GM19193 (cell line): ENCODE data around the gene MPHOSPH10.

Source experiments
- POLR2A ChIP-seq: IDR thresholded peaks from 4 replicates; pipeline ENCODE4 v1.6.1; 2011; ENCODE audit not compliant: insufficient read depth, insufficient read length; ENCODE audit errors: extremely low read depth

Gene MPHOSPH10

DNA sequence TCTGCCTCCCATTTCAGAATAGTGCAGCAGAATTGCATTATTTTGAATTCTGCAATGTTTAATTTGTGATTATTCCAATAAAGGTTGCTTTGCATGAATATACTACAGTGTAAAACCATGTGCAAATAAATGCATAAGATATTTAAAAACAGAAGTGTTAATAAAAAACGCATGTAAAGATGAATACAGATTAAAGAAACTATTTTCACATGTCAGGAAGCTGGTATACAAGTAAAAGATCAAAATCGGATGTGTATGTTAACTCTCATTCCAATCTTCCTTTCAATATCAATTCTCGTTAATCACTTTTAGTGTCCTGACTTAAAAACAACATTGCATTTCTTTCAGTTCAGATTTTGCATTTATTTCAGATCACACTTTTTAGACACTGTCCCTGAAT lies 3.5 kb upstream of the MPHOSPH10 start:
- TF ChIP-seq POLR2A: no peak

DNA sequence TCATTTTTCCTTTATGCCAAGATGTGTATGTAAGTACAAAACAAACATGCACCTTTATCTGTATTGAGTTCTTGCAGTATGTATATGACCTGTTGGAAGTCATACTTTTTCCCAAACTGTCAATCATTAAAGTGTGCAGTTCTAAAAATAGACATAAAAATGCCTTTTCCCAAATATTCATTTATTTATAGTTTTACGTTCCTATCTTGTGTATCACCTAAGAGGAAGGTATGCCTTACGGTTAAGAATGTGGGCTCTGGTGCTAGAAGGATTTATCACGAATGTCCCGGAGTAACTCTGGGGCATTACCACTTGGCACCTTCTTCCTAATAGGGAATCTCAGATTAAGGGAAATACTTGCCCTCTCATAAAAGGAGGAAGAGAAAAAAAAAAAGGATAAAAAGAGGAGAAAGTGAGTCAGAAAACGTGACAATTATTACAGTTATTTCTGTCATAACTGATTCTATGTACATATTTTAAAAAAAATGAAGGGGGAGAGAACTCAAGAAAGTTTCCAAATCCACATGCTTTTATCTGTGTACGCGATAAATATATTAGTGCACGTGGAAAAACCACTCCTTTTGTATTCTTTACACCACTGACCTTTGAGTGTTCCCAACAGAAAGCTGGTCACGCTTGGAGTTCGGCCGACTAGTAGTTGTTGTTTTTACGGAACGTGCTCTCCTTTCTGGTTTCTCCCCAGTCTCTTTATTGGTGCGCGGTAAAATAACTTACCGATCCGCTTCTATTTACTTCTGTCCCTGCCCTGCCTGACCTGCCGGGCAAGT lies 1.1 kb upstream of the MPHOSPH10 start:
- TF ChIP-seq POLR2A: no peak

DNA sequence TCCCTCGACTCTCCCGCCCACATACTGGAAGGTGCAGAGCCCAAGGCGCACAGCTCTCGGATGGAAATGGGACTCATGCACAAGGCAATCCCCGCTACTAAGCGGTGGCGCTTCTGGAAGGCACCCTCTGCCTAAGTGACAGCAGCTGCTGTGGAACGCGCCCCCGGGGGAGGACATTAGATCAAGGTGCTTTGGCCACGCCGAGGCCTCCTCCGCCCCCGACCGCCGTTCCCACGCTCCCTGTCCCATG lies 607 bp upstream of the MPHOSPH10 start:
- no peak for TF ChIP-seq POLR2A

DNA sequence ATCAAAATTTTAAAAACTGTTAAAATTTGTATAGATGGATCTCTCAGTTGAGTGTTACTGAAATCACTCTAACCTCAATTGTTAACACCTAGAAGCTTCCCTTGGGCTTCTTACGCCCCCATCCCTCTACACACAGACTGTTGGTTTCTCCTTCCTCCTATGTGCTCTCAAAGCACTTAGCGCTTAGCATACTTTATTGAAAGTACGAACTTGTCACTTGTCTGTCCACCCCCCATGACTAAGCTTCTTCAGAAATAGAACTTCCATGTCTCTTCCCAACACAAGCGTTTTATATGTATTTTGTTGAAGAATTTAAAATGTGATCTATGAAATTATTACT lies 441 bp downstream of the MPHOSPH10 start:
- TF ChIP-seq POLR2A: no peak

DNA sequence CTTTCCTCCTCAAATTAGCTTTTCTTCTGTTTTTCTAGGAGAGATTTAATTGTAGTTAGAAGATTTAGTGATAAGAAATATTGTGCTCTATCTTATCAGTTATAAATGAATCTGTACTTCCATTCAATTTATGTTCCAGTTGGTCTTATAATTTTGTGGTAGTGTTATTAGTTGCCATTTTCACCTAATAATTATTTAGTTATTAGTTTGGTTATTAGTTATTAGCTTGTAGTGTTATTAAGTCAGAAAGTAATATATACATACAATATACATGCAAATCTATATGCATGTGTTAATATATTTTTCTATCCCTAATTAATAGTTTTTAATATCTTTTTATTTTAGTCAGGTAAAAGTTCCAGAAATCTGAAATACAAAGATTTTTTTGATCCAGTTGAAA lies 3.2 kb downstream of the MPHOSPH10 start:
- no peak for TF ChIP-seq POLR2A

DNA sequence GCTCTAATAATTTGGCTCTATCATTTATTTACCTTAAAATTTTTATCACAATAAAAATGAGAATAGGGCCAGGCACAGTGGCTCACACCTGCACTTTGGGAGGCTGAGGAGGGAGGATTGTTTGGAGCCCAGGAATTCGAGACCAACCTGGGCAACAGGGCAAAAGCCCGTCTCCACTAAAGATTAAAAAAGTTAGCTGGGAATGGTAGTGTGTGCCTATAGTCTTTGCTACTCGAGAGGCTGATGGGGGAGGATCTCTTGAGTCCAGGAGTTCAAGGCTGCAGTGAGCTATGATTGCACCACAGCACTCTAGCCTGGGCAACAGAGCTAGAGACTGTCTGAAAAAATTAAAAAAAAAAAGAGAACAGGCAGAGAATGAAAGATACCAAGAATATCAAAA lies 5.7 kb downstream of the MPHOSPH10 start:
- TF ChIP-seq POLR2A: no peak

DNA sequence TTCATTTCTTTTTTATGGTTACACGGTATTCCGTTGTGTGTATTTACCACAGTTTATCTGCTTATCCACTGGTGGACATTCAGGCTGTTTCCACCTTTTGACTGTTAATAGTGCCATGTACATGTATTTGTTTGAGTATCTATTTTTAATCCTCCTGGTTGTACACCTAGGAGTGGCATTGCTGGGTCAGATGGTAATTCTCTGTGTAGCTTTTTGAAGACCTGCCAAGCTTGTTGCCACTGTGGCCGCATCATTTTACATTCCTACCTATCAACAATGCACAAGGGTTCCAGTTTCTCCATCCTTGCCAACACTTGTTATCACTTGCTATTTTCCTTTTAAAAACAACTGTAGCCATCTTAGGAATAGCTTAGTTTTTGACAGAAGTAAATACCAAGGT lies 13.3 kb downstream of the MPHOSPH10 start:
- no peak for TF ChIP-seq POLR2A

GRCh38 chr2:71148506-71149063 lies 18.2 kb downstream of the MPHOSPH10 start:
- no peak for TF ChIP-seq POLR2A

- TF ChIP-seq POLR2A: no peak
Observed at GRCh38 chr2:71150082-71150816, 19.8 kb downstream of the MPHOSPH10 start.

- TF ChIP-seq POLR2A: peak; percentile 21
Observed at GRCh38 chr2:71151620-71152019, 21.2 kb downstream of the MPHOSPH10 start.

DNA sequence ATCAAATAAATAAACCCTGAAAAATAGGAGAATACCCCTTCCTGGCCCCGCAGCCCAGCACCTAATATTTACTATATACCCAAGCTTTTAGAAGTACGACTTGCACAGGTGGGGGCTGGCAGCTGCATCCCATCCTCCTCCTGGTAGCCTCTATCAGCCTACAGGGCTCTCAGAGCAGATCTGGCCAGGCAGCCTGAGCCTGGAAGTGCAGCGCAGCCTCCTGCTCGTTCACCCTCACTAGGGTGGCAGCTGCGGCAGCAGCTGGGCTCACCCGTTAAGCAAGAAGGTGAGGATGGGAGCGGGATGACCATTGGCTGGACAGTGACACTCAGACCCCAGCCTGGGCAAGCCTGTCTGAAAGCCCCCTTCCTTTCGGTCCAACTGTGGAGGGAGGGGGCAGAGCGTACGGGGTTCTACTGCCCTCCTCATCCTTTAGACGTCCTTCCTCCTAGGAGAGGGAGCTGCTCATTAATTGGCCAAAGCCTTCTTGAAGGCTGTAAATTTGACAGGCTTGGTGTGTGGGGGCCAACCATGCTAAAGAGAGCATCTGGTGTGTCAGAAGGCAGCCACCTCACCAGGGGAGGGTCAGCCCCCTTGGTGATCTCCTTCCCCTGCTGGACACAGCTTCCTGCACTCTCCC lies 23.3 kb downstream of the MPHOSPH10 start:
- no peak for TF ChIP-seq POLR2A

DNA sequence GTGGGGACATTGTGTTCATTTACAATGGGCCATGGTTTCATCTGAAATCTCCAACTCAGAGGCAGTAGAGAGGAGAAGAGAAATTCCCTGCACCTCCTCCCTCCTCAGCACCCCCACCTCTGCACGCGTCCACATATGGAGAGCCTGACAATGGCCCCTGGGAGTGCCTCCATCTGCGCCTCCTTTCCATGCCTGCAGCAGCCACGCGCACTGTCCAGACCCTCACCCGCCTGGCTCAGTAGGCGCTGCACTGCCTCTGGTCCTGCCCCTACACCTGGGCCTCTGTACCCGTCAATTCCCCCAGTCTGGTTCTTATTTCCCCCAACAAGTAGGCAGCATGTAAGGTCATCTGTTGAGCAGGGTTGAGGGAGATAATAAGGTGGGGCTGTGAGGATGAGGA lies 23.8 kb downstream of the MPHOSPH10 start:
- TF ChIP-seq POLR2A: no peak

DNA sequence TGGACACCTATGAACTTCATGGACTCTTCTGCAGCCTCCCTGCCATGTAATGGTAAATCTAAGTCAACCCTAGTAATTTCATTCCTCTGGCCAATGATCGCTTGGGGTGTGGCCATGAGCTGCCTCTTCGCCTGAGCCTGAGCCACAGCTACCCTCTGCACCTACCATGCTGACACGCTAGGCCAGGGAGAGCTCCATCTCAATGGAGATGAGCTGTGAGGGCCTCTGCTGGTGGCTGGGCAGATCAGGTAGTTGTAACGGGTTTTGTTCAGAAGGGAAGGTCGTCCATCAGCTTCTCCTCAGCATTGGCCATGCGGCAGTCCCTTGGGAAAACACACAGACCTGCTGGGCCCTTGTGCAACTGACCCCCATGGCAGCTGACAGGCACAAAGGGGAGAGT lies 24.4 kb downstream of the MPHOSPH10 start:
- TF ChIP-seq POLR2A: no peak

- no peak for TF ChIP-seq POLR2A
Observed at GRCh38 chr2:71155846-71156245, 25.4 kb downstream of the MPHOSPH10 start.

DNA sequence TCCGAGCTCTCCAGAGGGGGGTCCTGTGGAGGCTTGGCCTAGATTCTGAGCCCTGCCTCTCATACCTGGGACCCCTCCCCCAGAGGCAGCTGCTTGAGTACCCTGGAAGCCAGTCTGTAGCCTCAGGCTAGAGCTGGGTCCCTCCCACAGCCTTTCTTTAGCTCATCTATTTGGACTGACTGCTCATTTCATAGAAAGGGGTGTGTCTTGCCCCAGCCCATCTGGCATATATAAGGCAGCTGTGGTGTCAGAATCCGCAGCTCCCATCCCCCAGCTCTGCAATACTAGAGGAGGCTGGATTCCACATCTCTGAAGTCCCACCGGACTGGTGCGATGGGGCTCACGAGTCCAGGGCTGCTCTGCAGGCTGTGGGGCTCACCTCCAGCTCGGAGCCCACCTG lies 26.1 kb downstream of the MPHOSPH10 start:
- TF ChIP-seq POLR2A: no peak
